CD4-positive, alpha-beta T cell treated with Interferon gamma for 1 hour (primary cell): Measurements from ENCODE around the gene TMPRSS5.
"Not testable (repeated sequence)": the region's sequence is repeated elsewhere in the genome, so short reads cannot be mapped to it uniquely, and the experiment has no call there.

Experiments used
- DNase-seq: peaks from one replicate; pipeline ENCODE4 v3.0.0-alpha.2; 2020

The TMPRSS5 gene

DNA sequence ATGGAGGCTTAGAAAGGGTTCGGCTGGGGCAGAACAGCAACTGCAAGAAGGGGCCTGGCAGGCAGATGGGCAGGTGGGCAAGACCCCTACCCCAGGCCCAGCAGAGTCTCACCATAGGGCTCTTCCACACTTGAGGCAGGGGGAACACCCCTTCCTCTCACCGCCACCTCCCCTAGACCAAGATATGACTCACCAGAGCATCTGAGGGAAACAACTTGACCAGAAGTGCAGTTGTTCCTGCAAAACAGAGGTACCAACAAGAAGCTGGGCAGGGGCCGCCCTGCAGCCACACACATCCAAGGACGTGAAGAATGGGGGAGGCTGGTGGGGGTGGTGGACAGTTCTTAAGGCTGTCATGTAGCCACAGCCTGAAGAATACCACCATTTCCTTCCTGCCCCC, 10.9 kb downstream of the TMPRSS5 start:
- no peak for DNase-seq

GRCh38 chr11:113694390-113694789, 11.7 kb downstream of the TMPRSS5 start:
- DNase-seq: no peak

DNA sequence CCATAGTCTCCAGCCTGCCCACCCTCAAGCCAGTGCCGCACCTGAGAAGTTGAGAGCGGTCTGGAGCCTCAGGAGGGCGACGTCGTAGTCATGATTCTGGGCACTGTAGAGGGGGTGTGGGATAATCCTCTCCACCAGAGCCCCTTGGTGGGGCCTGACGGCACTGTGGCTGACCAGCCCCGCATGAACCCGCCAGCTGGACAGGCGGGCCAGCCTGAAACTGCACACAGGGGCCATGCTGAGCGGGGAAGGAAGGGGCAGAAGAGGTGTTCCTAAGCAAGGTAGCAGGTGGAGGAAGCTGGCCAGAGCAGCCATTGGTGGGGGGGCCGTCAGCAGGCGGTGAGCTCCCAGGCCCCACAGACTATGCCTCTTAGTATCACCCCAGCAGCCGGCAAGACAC, 13.1 kb downstream of the TMPRSS5 start:
- no peak for DNase-seq

GRCh38 chr11:113690619-113691569, 15.2 kb downstream of the TMPRSS5 start:
- no peak for DNase-seq

GRCh38 chr11:113689768-113690618, 16.1 kb downstream of the TMPRSS5 start:
- no peak for DNase-seq

- no peak for DNase-seq
Observed at GRCh38 chr11:113685654-113686359, 20.3 kb downstream of the TMPRSS5 start.

GRCh38 chr11:113684496-113684895, 21.6 kb downstream of the TMPRSS5 start:
- no peak for DNase-seq

- no peak for DNase-seq
Observed at GRCh38 chr11:113683481-113684046, 22.5 kb downstream of the TMPRSS5 start.

- DNase-seq: no peak
Observed at GRCh38 chr11:113681711-113682413, 24.2 kb downstream of the TMPRSS5 start.

DNA sequence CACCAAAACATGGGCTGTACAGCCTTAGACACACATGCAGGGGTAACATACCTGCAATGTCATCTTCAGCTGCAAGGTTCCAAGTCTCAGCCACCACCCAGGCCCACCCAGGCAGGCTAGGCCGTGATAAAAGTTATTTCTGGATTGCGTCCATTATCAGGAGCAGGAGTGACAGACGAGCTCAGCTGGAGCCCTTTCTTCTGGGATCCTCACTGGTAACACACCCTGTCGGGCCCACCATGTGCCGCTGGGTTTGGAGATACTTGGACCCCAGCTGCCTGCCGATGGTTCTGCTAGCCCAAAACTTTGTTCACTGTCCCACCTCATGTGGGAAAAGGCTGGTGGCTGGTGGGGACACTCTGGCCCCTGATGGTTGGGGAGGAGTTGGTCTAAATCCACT, 24.8 kb downstream of the TMPRSS5 start:
- DNase-seq: no peak

DNA sequence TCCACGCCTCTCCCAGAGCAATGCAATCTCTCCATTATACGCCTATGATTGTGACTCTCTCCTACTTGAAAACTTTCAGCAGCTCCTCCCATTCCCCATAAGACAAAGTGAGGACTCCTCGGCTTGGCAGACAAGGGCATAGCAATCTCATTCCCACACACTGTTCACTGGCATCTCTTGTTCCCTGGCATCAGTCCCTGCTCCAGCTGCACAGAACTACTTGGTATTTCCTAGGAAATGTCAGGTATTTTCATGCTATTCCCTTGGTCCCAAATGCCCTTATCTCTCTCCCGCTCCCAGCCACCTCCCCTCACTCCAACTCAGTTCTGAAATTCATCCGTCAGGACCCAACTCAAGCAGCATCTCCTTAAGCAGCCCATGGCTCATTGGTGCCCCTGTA, 28.4 kb downstream of the TMPRSS5 start:
- no peak for DNase-seq

DNA sequence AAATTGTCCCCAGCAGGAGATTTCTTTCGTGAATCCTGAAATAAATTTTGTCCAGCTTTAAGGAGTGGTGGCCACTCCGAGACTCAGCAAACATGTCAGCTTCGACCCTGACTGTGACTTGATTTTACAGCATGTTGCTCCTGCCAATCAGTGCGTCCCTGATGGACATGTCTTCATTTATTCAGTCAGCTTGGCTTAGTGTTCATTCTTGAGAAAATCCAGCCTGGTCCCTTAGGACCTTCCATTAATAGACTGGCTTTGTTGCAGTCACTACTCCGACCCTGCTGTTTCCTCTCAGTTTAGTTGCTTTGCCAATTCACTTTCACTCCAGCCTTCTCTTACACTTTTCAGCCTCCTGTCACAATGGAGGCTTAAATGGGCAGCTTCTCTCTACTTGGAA, 30.5 kb downstream of the TMPRSS5 start:
- DNase-seq: no peak

- DNase-seq: no peak
Observed at GRCh38 chr11:113675003-113675561, 31.0 kb downstream of the TMPRSS5 start.

- no peak for DNase-seq
Observed at GRCh38 chr11:113674397-113674685, 31.8 kb downstream of the TMPRSS5 start.

DNA sequence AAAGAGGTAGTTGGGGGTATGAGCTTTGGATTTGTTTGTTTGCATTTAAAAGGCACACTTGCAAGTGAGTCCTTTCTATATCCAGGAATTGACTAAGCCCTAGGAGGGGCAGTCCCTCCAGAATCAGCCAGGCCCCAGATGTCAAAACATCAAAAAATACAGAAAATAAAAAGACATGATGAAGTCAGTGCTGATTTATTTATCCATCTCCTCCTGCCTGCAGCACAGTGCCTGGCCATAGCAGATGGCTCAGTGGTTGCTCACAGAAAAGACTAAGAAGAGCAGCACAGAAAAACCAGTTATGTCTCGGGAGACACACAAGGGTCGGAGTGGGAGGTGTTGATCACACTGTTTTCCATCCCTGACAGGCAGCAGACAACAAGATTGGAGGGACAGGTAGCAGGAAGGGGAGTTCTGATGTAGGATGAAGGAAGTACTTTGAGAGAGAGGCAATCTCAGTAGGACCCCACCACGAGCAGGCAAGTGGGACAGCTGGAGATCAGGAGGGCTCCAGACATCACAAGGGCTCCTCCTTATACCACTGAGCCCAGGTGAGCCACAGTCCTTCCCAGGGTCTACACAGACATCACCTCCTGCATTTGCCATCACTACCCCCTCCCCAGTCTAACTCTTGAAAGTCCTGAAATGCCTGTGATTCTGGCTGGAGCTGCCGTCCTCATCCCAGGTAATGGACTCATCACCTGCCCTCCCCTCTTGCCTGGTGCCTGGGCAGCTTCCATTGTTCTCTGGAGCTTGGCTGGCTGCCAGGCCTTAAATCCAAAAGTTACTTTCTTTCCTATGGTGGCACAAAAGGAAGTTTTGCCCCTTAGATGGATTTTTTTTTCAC, 32.3 kb downstream of the TMPRSS5 start:
- DNase-seq: no peak

- DNase-seq: not testable (repeated sequence)
Observed at GRCh38 chr11:113671914-113672313, 34.2 kb downstream of the TMPRSS5 start.

GRCh38 chr11:113670831-113671215, 35.3 kb downstream of the TMPRSS5 start:
- no peak for DNase-seq

GRCh38 chr11:113670149-113670830, 35.8 kb downstream of the TMPRSS5 start:
- DNase-seq: no peak

DNA sequence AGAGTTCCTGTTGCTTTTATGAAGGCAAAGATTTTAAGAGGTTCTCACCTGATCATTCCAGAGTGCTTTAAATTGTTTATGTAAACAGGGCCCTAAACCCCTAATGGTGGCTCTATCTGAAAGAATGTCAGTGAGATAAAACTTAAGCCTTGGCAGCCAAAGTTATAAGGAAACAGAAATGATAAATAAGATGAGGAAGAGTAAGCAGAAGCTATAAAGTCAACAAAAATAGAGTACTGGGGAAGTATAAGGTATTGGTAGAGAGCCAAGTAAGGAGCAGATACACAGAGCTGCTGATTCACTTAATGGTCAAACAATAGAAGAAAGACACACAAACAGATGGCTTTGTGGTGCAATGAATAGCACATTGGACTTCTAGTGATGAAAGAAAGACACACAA, 37.9 kb downstream of the TMPRSS5 start:
- DNase-seq: no peak

- no peak for DNase-seq
Observed at GRCh38 chr11:113667801-113668200, 38.3 kb downstream of the TMPRSS5 start.
